Loucy (cell line): ENCODE data around the gene HGS.

Experiments
- EZH2phosphoT487 ChIP-seq: fragments of 200-600 bp; IDR thresholded peaks from 2 replicates; pipeline ENCODE4 v1.6.1; 2018; ENCODE audit warnings: antibody characterized with exemption, mild to moderate bottlenecking, moderate library complexity, borderline replicate concordance
- TF ChIP-seq, protein P1 (sequence below): fragments of 200-600 bp; sonication (generic); conservative IDR thresholded peaks from 2 replicates; pipeline ENCODE4 v1.5.1; 2014; ENCODE audit warnings: mild to moderate bottlenecking, antibody characterized with exemption, low read length

- TF ChIP-seq, protein P1, sequence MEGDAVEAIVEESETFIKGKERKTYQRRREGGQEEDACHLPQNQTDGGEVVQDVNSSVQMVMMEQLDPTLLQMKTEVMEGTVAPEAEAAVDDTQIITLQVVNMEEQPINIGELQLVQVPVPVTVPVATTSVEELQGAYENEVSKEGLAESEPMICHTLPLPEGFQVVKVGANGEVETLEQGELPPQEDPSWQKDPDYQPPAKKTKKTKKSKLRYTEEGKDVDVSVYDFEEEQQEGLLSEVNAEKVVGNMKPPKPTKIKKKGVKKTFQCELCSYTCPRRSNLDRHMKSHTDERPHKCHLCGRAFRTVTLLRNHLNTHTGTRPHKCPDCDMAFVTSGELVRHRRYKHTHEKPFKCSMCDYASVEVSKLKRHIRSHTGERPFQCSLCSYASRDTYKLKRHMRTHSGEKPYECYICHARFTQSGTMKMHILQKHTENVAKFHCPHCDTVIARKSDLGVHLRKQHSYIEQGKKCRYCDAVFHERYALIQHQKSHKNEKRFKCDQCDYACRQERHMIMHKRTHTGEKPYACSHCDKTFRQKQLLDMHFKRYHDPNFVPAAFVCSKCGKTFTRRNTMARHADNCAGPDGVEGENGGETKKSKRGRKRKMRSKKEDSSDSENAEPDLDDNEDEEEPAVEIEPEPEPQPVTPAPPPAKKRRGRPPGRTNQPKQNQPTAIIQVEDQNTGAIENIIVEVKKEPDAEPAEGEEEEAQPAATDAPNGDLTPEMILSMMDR = no peak
- no peak for TF ChIP-seq EZH2phosphoT487
Measured at GRCh38 chr17:81715872-81716673, 32.3 kb downstream of the HGS start.
